HPDE6-E6E7 (cell line): ENCODE results near the gene PRAMEF1.
"Not testable (repeated sequence)": the region's sequence is repeated elsewhere in the genome, so short reads cannot be mapped to it uniquely, and the experiment has no call there.

Experiments
- DNase-seq: peaks from one replicate; pipeline ENCODE4 v3.0.0; 2011; ENCODE audit warnings: missing footprints; ENCODE audit errors: extremely low spot score

The PRAMEF1 gene

GRCh38 chr1:12791097-12791496, at the start of gene PRAMEF1:
PRAMEF1 (plus strand) TSS chr1:12791397; CDS start chr1:12793228, 1,831 bp downstream.
- DNase-seq: not testable (repeated sequence)

- no peak for DNase-seq
These were observed 49.3 kb upstream of the PRAMEF1 start for GRCh38 chr1:12741946-12742345.

GRCh38 chr1:12745126-12745991, 45.8 kb upstream of the PRAMEF1 start:
- no peak for DNase-seq

DNA sequence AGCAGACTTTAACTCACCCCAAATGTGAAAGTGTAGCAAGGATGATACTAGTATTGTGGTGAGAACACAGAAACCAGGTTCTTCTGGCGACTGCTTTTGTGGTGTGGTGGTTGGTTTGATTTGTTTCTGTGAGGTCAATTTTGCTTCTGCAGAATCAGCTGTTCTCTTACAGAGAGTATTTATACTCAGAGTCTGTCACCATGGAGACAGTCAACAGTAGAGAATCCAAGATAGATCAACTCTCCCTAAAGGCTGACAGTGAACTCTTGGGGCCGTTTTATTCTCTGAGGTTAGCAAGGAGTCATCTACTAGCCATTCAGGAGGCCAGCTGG, 45.2 kb upstream of the PRAMEF1 start, which contains the start of gene CFAP107:
TSS of gene CFAP107 (plus strand) at position 209 of the 332 bp plus-strand sequence. CDS start 231 bp downstream, outside the sequence.
- DNase-seq: no peak

DNA sequence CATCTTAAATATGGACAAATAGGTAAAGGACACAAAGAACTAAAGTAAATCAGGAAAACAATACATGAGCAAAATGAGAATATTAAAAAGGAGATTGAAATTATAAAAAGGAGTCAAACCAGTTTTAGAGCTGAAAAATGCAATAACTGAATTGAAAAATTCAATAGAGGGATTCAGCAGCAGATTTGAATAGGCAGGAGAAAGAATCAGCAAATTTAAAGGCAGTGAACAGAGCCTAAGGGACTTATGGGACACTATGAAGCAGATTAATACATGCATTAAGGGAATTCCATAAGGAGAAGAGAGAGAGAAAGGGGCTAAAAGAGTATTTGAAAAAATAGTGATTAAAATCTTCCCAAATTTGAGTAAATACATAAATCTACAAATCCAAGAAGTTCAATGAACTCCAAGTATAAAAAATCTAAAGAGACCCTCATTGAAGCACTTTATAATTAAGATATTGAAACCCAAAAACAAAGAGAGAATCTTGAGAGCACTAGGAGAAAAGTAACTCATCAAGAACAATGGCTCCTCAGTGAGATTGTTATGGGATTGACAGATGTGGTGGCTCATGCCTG, 42.3 kb upstream of the PRAMEF1 start:
- DNase-seq: no peak

DNA sequence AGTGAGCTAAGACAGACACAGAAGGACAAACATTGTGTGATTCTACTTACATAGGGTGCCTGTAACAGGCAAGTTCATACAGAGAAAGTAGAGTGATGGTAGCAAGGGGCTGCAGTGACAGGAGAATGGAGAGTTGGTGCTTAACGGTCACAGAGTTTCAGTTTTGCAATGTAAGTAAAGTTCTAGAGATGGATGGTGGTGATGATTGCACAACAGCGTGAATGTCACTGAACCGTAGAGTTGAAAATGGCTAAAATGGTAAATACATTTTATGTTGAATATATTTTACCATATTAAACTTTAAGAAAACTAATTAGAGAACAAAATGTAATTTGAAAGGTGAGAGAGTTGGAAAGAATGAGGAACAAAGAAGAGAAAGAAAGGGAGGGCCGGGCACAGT, 36.5 kb upstream of the PRAMEF1 start:
- no peak for DNase-seq

GRCh38 chr1:12756273-12756672, 34.9 kb upstream of the PRAMEF1 start:
- no peak for DNase-seq

DNA sequence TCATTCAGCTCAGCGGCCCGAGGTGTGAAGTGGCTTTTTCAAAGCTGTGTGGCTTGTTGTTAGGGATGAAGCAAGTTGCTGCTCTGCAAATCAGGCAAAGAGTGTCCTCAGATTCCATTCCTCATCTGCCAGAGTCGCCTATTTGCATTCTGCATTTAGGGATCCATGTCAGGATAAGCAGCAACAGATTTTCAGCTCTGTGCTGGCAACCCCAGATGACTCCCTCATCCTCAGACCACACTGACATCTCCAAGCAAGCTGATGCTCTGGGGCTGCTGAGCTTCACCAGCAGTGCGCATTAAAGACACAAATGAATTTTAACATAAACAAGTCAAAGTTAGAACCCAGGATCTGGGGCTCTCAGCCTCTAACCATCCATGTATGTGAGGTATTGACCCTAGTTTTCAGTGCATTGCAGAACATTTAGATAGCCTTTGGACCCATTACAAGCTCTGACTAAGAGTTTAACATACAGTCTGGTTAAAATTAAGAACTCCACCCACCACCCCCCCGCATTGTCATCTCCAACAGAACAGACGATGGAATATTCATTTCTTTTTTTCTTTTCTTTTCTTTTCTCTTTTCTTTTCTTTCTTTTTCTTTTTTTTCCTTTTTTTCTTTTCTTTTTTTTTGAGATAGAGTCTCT, 34.3 kb upstream of the PRAMEF1 start:
- no peak for DNase-seq

DNA sequence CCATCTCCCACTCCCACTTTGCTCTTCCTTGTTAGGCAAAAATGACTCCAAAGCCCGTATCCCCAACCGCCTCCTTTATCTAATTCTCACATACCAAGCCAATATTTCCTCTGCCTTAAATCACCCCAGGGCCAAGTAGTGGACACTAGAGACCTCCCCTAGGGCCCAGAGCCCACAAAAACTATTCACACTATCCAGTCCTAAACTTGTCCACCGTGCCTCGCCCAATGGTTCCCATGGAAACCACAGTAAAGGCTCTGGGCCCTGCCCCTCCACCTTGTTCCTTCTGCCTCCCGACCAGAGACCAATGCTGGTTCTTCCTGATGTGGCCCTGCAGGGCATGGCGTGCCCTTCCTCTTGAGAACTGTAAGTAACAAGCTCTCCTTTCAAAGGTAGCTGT, 33.4 kb upstream of the PRAMEF1 start:
- no peak for DNase-seq

- DNase-seq: no peak
These were observed 30.9 kb upstream of the PRAMEF1 start for GRCh38 chr1:12760256-12760795.

DNA sequence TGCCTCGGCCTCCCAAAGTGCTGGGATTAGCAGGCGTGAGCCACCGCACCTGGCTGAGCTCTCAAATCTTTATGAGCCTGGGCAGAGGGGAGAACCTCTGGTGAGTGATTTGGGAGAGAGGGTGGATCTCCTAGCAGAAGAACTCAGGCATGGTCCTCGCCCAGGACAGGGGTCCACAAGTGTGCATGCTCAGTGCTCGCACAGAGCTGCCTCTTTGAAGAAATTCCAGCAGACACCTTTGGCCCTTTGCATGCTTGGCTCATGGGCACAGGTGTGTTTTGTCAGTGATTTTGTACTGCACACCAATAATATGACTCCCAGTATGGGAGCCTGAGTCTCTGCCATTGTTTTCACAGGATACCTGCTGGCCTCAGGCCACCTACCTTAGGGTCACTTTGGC, 29.4 kb upstream of the PRAMEF1 start:
- DNase-seq: no peak

DNA sequence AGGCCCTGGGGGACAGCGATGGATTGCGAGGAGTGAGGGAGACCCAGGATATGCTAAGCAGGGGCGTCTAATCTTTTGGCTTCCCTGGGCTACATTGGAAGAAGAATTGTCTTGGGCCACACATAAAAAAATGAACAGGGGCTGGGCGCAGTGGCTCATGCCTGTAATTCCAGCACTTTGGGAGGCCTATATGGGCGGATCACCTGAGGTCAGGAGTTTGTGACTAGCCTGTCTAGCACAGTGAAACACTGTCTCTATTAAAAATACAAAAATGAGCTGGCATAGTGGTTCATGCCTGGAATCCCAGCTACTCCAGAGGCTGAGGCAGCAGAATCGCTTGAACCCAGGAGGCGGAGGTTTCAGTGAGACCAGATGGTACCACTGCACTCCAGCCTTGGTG, 28.4 kb upstream of the PRAMEF1 start:
- no peak for DNase-seq

DNA sequence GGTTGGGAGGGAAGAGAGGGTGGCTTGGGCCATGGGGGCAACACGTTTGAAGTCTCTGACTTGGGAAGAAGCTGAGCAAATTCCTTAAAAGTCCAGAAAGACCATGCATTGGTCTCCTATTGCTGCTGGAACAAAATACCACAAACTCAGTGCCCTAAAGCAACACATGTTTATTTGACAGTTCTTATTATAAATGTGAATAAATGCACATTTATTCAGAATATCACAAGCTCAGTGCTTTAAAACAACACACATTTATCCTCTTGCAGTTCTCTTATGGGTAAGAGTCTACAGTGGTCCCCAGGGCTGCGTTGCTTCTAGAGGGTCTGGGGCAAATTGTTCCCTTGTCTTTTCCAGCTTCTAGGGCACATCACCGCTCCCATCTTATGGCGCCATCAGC, 27.7 kb upstream of the PRAMEF1 start:
- no peak for DNase-seq

DNA sequence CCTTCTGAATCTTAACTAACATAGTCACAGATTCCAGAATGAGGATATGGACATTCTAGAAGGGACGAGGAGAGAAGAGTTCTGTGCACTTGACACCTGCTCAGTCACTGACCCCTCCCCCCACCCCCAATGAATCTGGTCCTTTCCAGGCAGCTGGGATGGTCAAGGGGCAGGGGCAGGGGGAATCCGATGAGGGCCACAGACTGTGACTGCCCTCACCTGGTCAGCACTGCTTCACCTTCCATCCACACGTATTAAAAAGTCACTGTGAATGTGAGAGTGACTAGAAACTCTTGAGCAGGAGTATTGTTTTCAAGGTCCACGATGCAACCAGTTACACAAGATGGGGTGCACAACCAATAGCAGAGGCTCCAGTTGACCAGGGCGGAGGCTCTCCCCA, 27.2 kb upstream of the PRAMEF1 start:
- no peak for DNase-seq

DNA sequence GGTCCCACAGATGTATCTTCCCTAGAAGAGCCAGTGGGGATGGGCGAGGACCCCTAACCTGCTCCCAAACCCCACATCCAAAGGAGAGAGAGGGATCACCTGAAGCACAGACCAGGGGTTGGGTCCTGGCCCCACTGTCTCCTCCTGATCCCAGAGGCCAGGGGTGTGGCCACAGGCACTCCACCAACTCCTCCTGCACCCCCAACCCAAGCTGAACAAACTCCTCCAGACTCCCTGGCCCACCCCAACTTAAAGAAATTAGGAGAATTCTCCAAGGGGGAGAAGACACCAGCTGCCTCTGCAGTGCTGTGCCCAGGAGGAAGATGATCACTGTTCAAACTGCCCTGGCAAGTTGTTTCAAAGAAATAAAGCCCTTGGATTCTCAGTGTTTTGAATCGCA, 22.2 kb upstream of the PRAMEF1 start:
- no peak for DNase-seq

DNA sequence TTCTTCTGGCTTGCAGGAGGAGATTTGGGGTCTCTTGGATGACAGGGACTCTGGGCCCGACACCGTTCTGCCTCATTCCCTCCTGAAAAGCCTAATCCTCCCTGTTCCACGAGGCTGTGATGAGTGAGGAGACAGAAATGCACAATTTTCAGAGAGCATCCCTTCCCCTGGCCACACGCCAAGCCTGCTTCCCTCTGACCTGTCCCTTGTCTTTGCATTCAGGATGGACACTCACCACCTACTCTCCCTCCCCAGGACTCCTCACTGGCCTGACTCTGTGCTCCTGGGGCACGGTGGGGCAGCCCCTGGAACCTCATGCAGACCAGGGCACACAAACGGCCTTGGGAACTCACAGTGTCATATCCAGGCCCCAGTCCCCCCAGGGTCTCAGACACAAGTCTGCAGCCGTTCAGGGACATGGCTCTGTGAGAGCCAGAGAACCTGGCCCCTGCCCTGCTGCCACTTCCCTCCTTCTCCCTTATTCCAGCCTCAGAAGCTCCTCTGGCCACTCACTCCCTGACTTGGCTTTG, 21.2 kb upstream of the PRAMEF1 start:
- no peak for DNase-seq

DNA sequence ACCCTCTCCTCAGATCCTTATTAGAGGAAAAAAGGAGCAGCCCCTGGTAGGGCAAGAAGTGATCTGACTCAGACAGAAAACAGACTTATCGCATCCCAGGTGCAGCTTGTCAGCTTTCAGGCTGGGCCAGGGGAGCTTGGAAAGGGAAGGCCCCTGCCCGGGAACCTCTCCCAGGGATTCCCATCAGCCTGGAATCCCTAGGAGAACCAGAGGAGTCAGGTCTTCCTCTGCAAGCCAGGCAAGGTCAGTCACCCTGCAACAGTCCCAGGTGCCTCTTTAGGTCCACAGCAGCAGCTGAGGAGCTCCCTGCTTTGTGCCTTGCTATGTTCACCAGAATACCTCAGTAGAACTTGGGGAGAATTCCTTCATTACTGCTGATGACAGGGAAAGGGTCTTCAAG, 20.6 kb upstream of the PRAMEF1 start:
- DNase-seq: no peak

- no peak for DNase-seq
These were observed 20.0 kb upstream of the PRAMEF1 start for GRCh38 chr1:12771186-12771585.

GRCh38 chr1:12772520-12772919, 18.7 kb upstream of the PRAMEF1 start:
- DNase-seq: no peak

- DNase-seq: no peak
These were observed 17.8 kb upstream of the PRAMEF1 start, which contains the start of gene PRAMEF12 for GRCh38 chr1:12773438-12773837. PRAMEF12 (plus strand) TSS chr1:12773738; CDS start chr1:12774868, 1,130 bp downstream.

DNA sequence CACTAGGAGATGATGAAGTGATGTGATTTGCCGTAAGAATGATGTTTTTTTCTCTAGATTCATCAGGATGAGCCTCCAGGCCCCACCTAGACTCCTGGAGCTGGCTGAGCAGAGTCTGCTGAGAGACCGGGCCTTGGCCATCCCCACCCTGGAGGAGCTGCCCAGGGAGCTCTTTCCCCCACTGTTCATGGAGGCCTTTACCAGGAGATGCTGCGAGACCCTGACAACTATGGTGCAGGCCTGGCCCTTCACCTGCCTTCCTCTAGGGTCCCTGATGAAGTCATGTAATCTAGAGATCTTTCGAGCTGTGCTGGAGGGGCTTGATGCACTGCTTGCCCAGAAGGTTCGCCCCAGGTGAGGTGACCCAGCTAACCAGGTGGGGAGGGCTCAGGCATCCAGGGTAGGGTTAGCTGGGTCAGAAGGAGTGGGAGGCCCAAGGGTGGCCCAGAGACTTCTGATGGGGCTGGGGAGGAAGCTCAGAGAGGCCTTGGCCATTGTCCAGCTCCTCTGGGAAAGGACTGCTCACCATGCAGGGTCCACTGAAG, 16.3 kb upstream of the PRAMEF1 start:
- no peak for DNase-seq

DNA sequence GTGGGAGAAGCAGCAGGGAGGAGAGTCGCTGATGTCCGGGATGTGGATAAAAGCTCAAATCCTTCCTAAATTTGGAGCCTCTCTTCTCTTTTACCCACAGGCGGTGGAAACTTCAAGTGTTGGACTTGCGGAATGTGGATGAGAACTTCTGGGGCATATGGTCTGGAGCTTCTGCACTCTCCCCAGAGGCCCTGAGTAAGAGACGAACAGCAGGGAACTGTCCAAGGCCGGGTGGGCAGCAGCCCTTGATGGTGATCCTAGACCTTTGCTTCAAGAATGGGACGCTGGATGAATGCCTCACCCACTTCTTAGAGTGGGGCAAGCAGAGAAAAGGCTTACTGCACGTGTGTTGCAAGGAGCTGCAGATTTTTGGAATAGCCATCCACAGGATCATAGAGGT, 15.8 kb upstream of the PRAMEF1 start:
- no peak for DNase-seq
